ENCODE results near the gene GFY. TPM values are rescaled to one million over a fixed set of nuclear protein-coding genes. Genes with fewer than 3 reads are reported as not detected.

The GFY gene
- total and polyA plus RNA-seq, 10 of the 15 experiments (the other 5 are each of a cell fraction or from before 2014, with no cell fraction given): 0.05 TPM; not detected in 9

DNA sequence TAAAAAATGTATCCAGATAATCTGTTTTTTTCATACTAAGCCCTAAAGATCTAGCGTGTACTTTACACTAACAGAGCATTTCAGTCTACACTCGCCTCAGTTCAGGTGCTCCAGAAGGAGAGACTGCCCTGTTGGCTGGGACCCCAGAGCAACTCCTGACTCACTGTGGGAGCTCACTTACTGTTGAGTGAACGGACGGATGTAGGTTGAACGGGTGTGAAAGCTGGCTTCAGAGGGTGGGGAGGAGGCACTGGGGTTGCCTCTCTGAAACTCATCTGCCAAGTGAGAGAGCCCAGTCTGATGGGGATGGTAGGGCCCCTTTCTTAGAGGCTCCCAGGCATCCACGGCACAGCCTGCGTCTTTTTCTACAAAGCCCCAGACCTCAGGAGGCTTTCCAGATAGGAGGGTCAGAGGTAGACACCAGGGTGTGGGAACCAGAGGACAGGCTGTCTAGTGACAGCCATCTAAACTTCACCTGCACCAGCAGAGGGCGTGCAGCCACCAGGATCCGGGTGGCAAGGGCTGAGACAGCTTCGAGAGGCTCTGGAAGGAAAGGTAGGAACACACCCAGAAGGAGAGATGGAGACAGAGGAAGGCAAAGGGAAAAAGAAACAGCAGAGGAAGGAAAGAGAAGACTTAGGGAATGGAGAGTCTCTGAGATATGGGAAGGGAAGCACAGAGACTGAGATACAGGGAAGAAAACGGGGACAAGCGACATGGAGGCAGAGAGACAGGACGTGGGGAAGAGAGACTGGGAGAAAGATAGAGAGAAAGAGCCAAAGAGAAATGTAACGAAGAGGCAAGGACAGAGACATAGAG is 33.4 kb upstream of the GFY start (continued):
- TF ChIP-seq, protein P1, sequence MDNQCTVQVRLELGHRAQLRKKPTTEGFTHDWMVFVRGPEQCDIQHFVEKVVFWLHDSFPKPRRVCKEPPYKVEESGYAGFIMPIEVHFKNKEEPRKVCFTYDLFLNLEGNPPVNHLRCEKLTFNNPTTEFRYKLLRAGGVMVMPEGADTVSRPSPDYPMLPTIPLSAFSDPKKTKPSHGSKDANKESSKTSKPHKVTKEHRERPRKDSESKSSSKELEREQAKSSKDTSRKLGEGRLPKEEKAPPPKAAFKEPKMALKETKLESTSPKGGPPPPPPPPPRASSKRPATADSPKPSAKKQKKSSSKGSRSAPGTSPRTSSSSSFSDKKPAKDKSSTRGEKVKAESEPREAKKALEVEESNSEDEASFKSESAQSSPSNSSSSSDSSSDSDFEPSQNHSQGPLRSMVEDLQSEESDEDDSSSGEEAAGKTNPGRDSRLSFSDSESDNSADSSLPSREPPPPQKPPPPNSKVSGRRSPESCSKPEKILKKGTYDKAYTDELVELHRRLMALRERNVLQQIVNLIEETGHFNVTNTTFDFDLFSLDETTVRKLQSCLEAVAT (IDR thresholded peaks at IDR 0.05): 0 out of 2 replicates have a peak, but pooled peaks have one; percentile 25
- TF ChIP-seq RAD21 (IDR thresholded peaks at IDR 0.05; ENCODE audit: insufficient read depth, low read depth, low read length): peak; percentile 97
- peak; percentile 63; the same call in 1 of the 2 replicates for TF ChIP-seq TBL1XR1 (IDR thresholded peaks at IDR 0.05; ENCODE audit: low read depth, low read length)
- peak; percentile 91 for TF ChIP-seq NBN (IDR thresholded peaks at IDR 0.05)
- TF ChIP-seq EP300 (IDR thresholded peaks at IDR 0.05; ENCODE audit: borderline replicate concordance in 1 of 2, control insufficient read depth in 1 of 2, low read depth in 2 of 2, low read length in 2 of 2): no peak
- TF ChIP-seq, protein P2, sequence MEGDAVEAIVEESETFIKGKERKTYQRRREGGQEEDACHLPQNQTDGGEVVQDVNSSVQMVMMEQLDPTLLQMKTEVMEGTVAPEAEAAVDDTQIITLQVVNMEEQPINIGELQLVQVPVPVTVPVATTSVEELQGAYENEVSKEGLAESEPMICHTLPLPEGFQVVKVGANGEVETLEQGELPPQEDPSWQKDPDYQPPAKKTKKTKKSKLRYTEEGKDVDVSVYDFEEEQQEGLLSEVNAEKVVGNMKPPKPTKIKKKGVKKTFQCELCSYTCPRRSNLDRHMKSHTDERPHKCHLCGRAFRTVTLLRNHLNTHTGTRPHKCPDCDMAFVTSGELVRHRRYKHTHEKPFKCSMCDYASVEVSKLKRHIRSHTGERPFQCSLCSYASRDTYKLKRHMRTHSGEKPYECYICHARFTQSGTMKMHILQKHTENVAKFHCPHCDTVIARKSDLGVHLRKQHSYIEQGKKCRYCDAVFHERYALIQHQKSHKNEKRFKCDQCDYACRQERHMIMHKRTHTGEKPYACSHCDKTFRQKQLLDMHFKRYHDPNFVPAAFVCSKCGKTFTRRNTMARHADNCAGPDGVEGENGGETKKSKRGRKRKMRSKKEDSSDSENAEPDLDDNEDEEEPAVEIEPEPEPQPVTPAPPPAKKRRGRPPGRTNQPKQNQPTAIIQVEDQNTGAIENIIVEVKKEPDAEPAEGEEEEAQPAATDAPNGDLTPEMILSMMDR (IDR thresholded peaks at IDR 0.05 in 2 of 3, conservative IDR thresholded peaks at IDR 0.05 in 1 of 3; ENCODE audit: control insufficient read depth in 2 of 3, extremely low read depth in 1 of 3, insufficient read depth in 1 of 3, low read depth in 3 of 3, low read length in 3 of 3): peak; percentile 84 to 97 (median 90); a peak in 5 of 6 replicates
- peak; percentile 44; the same call in 1 of the 2 replicates for TF ChIP-seq HCFC1 (IDR thresholded peaks at IDR 0.05; ENCODE audit: low read length)
- TF ChIP-seq IKZF2 (IDR thresholded peaks at IDR 0.05): peak; percentile 61 to 67; a peak in 2 of 4 replicates
- TF ChIP-seq IKZF1 (conservative IDR thresholded peaks at IDR 0.05): peak; percentile 61
- TF ChIP-seq RAD51 (IDR thresholded peaks at IDR 0.05): no peak
- no peak for TF ChIP-seq SUPT20H (IDR thresholded peaks at IDR 0.05; ENCODE audit: borderline replicate concordance, control insufficient read depth, low read depth, low read length)

All from GM12878 (cell line).